Measurements from ENCODE around the gene SLC38A2. TPM values are rescaled to one million over a fixed set of nuclear protein-coding genes. Genes with fewer than 3 reads are reported as not detected.

SLC38A2 gene
- total and polyA plus RNA-seq, 2 experiments from 2014 or later = 181 to 718 TPM

GRCh38 chr12:46391630-46392029 is 19.1 kb upstream of the SLC38A2 start (continued):
- no peak for TF ChIP-seq STAT1 (IDR thresholded peaks at IDR 0.05; ENCODE audit: unreplicated experiment)
- TF ChIP-seq ZNF331 (CRISPR knock-in tag; IDR thresholded peaks at IDR 0.05; ENCODE audit: low read depth) = no peak
- no peak for TF ChIP-seq POLR2AphosphoS5 (IDR thresholded peaks at IDR 0.05; ENCODE audit: low read depth)
- no peak for TF ChIP-seq EZH2 (IDR thresholded peaks at IDR 0.05; ENCODE audit: low read depth, unreplicated experiment)
- no peak for TF ChIP-seq REST (IDR thresholded peaks at IDR 0.05; ENCODE audit: unreplicated experiment)
- no peak for TF ChIP-seq NANOG (IDR thresholded peaks at IDR 0.05; ENCODE audit: borderline replicate concordance)

GRCh38 chr12:46390881-46391280 is 18.3 kb upstream of the SLC38A2 start:
- no peaks in the 10 kb centered on the region for H3K9me2 ChIP-seq (ENCODE audit: insufficient read depth)
- peaks cover 10% of the 10 kb centered on the region; the same call in 1 of the 2 replicates for H3F3A ChIP-seq (replicated peaks; ENCODE audit: low read depth)
- H3K79me2 ChIP-seq (replicated peaks; ENCODE audit: insufficient read depth) = peaks cover 5% of the 10 kb centered on the region; the same call in 1 of the 2 replicates
- no peak overlapping the region for H2AFZ ChIP-seq
- Mint-ChIP-seq H3K4me1 (peaks cover 81% of the 10 kb centered on the region), H3K9me3 (peaks cover 6% of the 10 kb centered on the region), H3K27me3 (ENCODE audit: insufficient read depth, low read depth, poor library complexity) (peaks cover 1% of the 10 kb centered on the region), H3K36me3 (ENCODE audit: low read depth) (peaks cover 65% of the 10 kb centered on the region), H3K4me3 (peak overlapping the region; percentile 6; the same call in 1 of the 3 replicates), H3K27ac (peak overlapping the region; percentile 43; the same call in 1 of the 2 replicates)
- H3K27me3 ChIP-seq (ENCODE audit: insufficient read depth) = no peaks in the 10 kb centered on the region
- H4K20me1 ChIP-seq (replicated peaks; ENCODE audit: insufficient read depth) = no peaks in the 10 kb centered on the region
- ATAC-seq (peak; percentile 27), DNase-seq (ENCODE audit: low spot score) (peak; percentile 28)
- peak overlapping the region; percentile 41 for H3K4me2 ChIP-seq
- H3K4me1 ChIP-seq (ENCODE audit: insufficient read depth) = peaks cover 71% of the 10 kb centered on the region
- H3K36me3 ChIP-seq (ENCODE audit: insufficient read depth) = peaks cover 6% of the 10 kb centered on the region; the same call in 1 of the 2 replicates
- H3K4me3 ChIP-seq = no peak overlapping the region; the same call in 1 of the 2 replicates
- peak overlapping the region; percentile 69 for H3K27ac ChIP-seq (ENCODE audit: low read depth)
- TF ChIP-seq ZNF462 (CRISPR knock-in tag; IDR thresholded peaks at IDR 0.05) (no peak), JUNB (IDR thresholded peaks at IDR 0.05; ENCODE audit: unreplicated experiment) (no peak), ETS1 (IDR thresholded peaks at IDR 0.05) (no peak), ZNF114 (CRISPR knock-in tag; IDR thresholded peaks at IDR 0.05) (no peak), STAT1 (IDR thresholded peaks at IDR 0.05; ENCODE audit: unreplicated experiment) (no peak), REST (IDR thresholded peaks at IDR 0.05; ENCODE audit: unreplicated experiment) (no peak), CREB1 (CRISPR knock-in tag; IDR thresholded peaks at IDR 0.05; ENCODE audit: low read depth) (no peak), POLR2AphosphoS5 (IDR thresholded peaks at IDR 0.05; ENCODE audit: low read depth) (no peak)

Data from GM23338 (cell line).